HepG2 (cell line): ENCODE measurements around the gene PLPPR5. TPM values are rescaled to one million over a fixed set of nuclear protein-coding genes. Genes with fewer than 3 reads are reported as not detected.

ENCODE experiments used
- ATAC-seq: fragments of 200-7000 bp; cut with Tn5 transposase; 3 replicates; pipeline ENCODE4 v1.9.1; 2020; ENCODE audit warnings: mild to moderate bottlenecking, moderate library complexity
- BruUV-seq: library from RNA; stranded (reverse); fragments of 400-500 nt; replicated peaks from 2 replicates; lab custom pipeline; 2021; lab: Mats Ljungman, UMichigan
- CTCF ChIA-PET: fragments of 300-600 bp; formaldehyde crosslinking; extraction: SDS; loops from one replicate; lab custom pipeline; 2021; ENCODE audit warnings: low total read pairs, inconsistent platforms, low intra/inter-chr PET ratio; lab: Yijun Ruan, JAX
- POLR2A ChIA-PET: fragments of 350-600 bp; sonication (Branson Sonifier 250); formaldehyde crosslinking; loops from one replicate; lab custom pipeline; 2020; ENCODE audit warnings: antibody characterized with exemption, inconsistent platforms; lab: Yijun Ruan, JAX
- DNase-seq: peaks from one replicate; pipeline ENCODE4 v3.0.0-alpha.2; 2015; ENCODE audit warnings: low spot score
- FAIRE-seq: peaks from 3 replicates; lab custom pipeline; 2011; peaks lifted over from hg19 to GRCh38; lab: Jason Lieb, UNC
- H2AFZ ChIP-seq: one replicate; pipeline ENCODE4 v1.6.1; 2011; ENCODE audit warnings: low read length, inconsistent platforms
- H3K27ac ChIP-seq: fragments of 300-600 bp; 3 replicates; pipeline ENCODE4 v1.8.0; 2011; ENCODE audit warnings: mixed run types, mild to moderate bottlenecking, mixed read lengths, low read length, inconsistent platforms; ENCODE audit not compliant: insufficient read depth; ENCODE audit errors: extremely low read length
- H3K27me3 ChIP-seq, 2 experiments: fragments of 200-600 bp in 1 of 2; 2 replicates in 1 of 2; 3 replicates in 1 of 2; pipeline versions ENCODE4 v1.6.0 to v1.8.0; 2011; ENCODE audit warnings: low read length in 2 of 2, mild to moderate bottlenecking in 2 of 2, moderate library complexity in 2 of 2, inconsistent platforms in 1 of 2; ENCODE audit not compliant: insufficient read depth in 2 of 2, control insufficient read depth in 1 of 2
- H3K36me3 ChIP-seq, 2 experiments: fragments of 200-600 bp in 1 of 2; replicated peaks in 1 of 2; 2 replicates in 1 of 2; 3 replicates in 1 of 2; pipeline versions ENCODE4 v1.5.1 to v1.8.0; 2011; ENCODE audit warnings: low read length in 2 of 2, inconsistent platforms in 1 of 2; ENCODE audit not compliant: insufficient read depth in 2 of 2, control insufficient read depth in 1 of 2
- H3K4me1 ChIP-seq: 2 replicates; pipeline ENCODE4 v1.5.1; 2012; ENCODE audit warnings: low read length, inconsistent platforms; ENCODE audit not compliant: insufficient read depth
- H3K4me2 ChIP-seq: 2 replicates; pipeline ENCODE4 v1.6.0; 2011; ENCODE audit warnings: low read depth, low read length, inconsistent platforms
- H3K4me3 ChIP-seq, 3 experiments: fragments of 200-600 bp in 1 of 3; sonication (generic), shearing (Covaris generic) in 1 of 3; replicated peaks in 1 of 3; 2 replicates each; pipeline ENCODE4 v1.5.1; 2011 to 2016; ENCODE audit warnings: low read length in 3 of 3, inconsistent platforms in 2 of 3, low read depth in 2 of 3, mild to moderate bottlenecking in 2 of 3, control low read depth in 1 of 3, mixed read lengths in 1 of 3; ENCODE audit not compliant: insufficient read depth in 1 of 3
- H3K79me2 ChIP-seq: one replicate; pipeline ENCODE4 v1.6.1; 2011; ENCODE audit warnings: low read length, inconsistent platforms; ENCODE audit not compliant: insufficient read depth
- H3K9ac ChIP-seq: 2 replicates; pipeline ENCODE4 v1.6.0; 2011; ENCODE audit warnings: mild to moderate bottlenecking, low read depth, low read length, inconsistent platforms; ENCODE audit not compliant: insufficient read depth
- H3K9me3 ChIP-seq: 2 replicates; pipeline ENCODE4 v1.5.1; 2012; ENCODE audit warnings: mild to moderate bottlenecking, low read length
- H4K20me1 ChIP-seq: 2 replicates; pipeline ENCODE4 v1.6.0; 2011; ENCODE audit warnings: inconsistent platforms, mild to moderate bottlenecking, low read length, moderate library complexity; ENCODE audit not compliant: insufficient read depth
- AKAP8 ChIP-seq: sonication (generic); formaldehyde crosslinking; IDR thresholded peaks from 2 replicates; pipeline ENCODE4 v1.5.1; 2020; ENCODE audit warnings: mild to moderate bottlenecking, missing genetic modification reagents
- CCAR2 ChIP-seq: fragments of 200-400 bp; formaldehyde crosslinking; optimal IDR thresholded peaks from 2 replicates; pipeline ENCODE3; 2018; ENCODE audit warnings: low read depth, mild to moderate bottlenecking, low read length, moderate library complexity
- GPN1 ChIP-seq: sonication (generic); formaldehyde crosslinking; IDR thresholded peaks from 2 replicates; pipeline ENCODE4 v1.5.1; 2020; ENCODE audit warnings: missing genetic modification reagents, borderline replicate concordance
- SIN3A ChIP-seq: IDR thresholded peaks from 2 replicates; pipeline ENCODE4 v1.6.1; 2011; ENCODE audit warnings: low read depth, mild to moderate bottlenecking, control low read depth, low read length, borderline replicate concordance
- TBL1XR1 ChIP-seq: fragments of 150-350 bp; IDR thresholded peaks from 2 replicates; pipeline ENCODE4 v1.6.1; 2014; ENCODE audit warnings: borderline replicate concordance, low read length; ENCODE audit not compliant: partially characterized antibody
- ZBTB37 ChIP-seq: sonication (generic); formaldehyde crosslinking; IDR thresholded peaks from 2 replicates; pipeline ENCODE4 v1.4.0; 2020; ENCODE audit warnings: mild to moderate bottlenecking, missing genetic modification reagents
- ZNF12 ChIP-seq: sonication (generic); formaldehyde crosslinking; IDR thresholded peaks from 2 replicates; pipeline ENCODE4 v1.5.0; 2020; ENCODE audit warnings: missing genetic modification reagents
- ZNF333 ChIP-seq: sonication (generic); formaldehyde crosslinking; IDR thresholded peaks from 2 replicates; pipeline ENCODE4 v1.4.0; 2020; ENCODE audit warnings: mild to moderate bottlenecking, missing genetic modification reagents, borderline replicate concordance
- ZNF44 ChIP-seq: sonication (generic); formaldehyde crosslinking; IDR thresholded peaks from 2 replicates; pipeline ENCODE4 v1.5.1; 2020; ENCODE audit warnings: mild to moderate bottlenecking, missing genetic modification reagents
- ZNF558 ChIP-seq: sonication (generic); formaldehyde crosslinking; IDR thresholded peaks from 2 replicates; pipeline ENCODE4 v1.9.0; 2022; ENCODE audit warnings: mild to moderate bottlenecking, missing genetic modification reagents, borderline replicate concordance
- WGBS: methylation state at CpG from one replicate; pipeline ENCODE4 v1.1.6; 2017; ENCODE audit warnings: low lambda C conversion rate; 5-methylcytosine and 5-hydroxymethylcytosine counted together
- in situ Hi-C: cut with HindIII; loops from 2 replicates; pipeline ENCODE4 v1.10.0; 2017; ENCODE audit warnings: low pct_unique_long_range_greater_than_20kb; ENCODE audit not compliant: extremely low pct_ligation_motif_present
- intact Hi-C: fragments of 100-400 bp; cut with micrococcal nuclease; formaldehyde crosslinking; loops from one replicate; pipeline ENCODE4 v1.10.0; 2022; ENCODE audit not compliant: unreplicated experiment
- polyA plus RNA-seq, 8 experiments: library from polyadenylated mRNA; depleted of rRNA in 3 of 8; stranded (reverse) in 7 of 8; unstranded in 1 of 8; fragments of >200 nt; fragmentation: Illumina TruSeq in 4 of 8; extraction: Trizol in 4 of 8; gene quantifications; 2 replicates each; pipeline versions ENCODE4 v1.2.1 to v1.2.3, GENCODE V29; 2011 to 2016; ENCODE audit warnings: low read depth in 4 of 8, missing spikeins in 1 of 8, mixed read lengths in 1 of 8; ENCODE audit not compliant: insufficient read depth in 1 of 8
- total RNA-seq, 5 experiments: library from RNA; depleted of rRNA; stranded (reverse); fragments of >200 nt; fragmentation: Illumina TruSeq; extraction: Trizol; gene quantifications; 2 replicates each; pipeline ENCODE4 v1.2.3, GENCODE V29; 2016; ENCODE audit warnings: low read depth in 1 of 5
- TF ChIP-seq, protein P1 (sequence below): IDR thresholded peaks from 2 replicates; pipeline ENCODE4 v1.6.1; 2016; ENCODE audit warnings: missing compliant biosample characterization, missing genetic modification reagents, borderline replicate concordance

Gene PLPPR5
- total and polyA plus RNA-seq, 2 of the 13 experiments (the other 11 are each of a cell fraction or from before 2014, with no cell fraction given) = not detected

DNA sequence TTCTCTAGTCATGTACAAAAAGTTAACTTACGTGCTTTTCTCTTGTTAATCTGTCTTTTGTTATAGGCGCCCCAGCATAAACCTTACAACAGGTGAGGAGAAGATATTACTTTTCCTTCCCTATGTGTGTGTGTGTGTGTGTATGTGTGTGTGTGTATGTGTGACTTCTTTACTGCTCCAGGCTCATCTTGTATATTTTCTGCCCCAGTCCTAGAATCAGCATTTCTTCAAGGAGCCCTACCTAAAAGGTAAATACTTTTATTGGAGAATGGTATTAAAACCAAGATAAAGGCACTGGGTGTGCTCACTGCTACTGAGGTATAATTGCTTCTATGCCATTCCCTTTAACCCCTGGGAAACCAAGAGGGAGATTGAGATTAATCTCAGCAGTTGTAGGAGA, 129.8 kb downstream of the PLPPR5 start:
- Histone ChIP-seq H3K27me3 (no peaks in the 10 kb centered on the region), H3K4me1 (no peaks in the 10 kb centered on the region), H3K27ac (no peak overlapping the region), H3K9ac (no peak overlapping the region), H3K36me3 (no peaks in the 10 kb centered on the region), H4K20me1 (no peaks in the 10 kb centered on the region), H3K9me3 (no peaks in the 10 kb centered on the region), H3K4me2 (no peak overlapping the region), H2AFZ (no peak overlapping the region), H3K79me2 (no peaks in the 10 kb centered on the region), H3K4me3 (no peak overlapping the region)
- intact Hi-C loops (no loop called here), in situ Hi-C loops (no loop called here)
- FAIRE-seq (no peak), ATAC-seq (no peak), DNase-seq (no peak)
- POLR2A ChIA-PET = no interaction called here
- CTCF ChIA-PET = no interaction called here
- no peak for TF ChIP-seq CCAR2
- TF ChIP-seq ZNF558 (CRISPR knock-in tag) = no peak
- TF ChIP-seq SIN3A = no peak
- TF ChIP-seq ZNF44 (CRISPR knock-in tag) = no peak
- TF ChIP-seq ZBTB37 (CRISPR knock-in tag) = no peak
- TF ChIP-seq, protein P1, sequence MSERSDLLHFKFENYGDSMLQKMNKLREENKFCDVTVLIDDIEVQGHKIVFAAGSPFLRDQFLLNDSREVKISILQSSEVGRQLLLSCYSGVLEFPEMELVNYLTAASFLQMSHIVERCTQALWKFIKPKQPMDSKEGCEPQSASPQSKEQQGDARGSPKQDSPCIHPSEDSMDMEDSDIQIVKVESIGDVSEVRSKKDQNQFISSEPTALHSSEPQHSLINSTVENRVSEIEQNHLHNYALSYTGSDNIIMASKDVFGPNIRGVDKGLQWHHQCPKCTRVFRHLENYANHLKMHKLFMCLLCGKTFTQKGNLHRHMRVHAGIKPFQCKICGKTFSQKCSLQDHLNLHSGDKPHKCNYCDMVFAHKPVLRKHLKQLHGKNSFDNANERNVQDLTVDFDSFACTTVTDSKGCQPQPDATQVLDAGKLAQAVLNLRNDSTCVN (CRISPR knock-in tag) = no peak
- no peak for TF ChIP-seq ZNF12 (CRISPR knock-in tag)
- no peak for TF ChIP-seq ZNF333
- TF ChIP-seq AKAP8 = no peak
- TF ChIP-seq GPN1 (CRISPR knock-in tag) = no peak
- TF ChIP-seq TBL1XR1 = no peak
- whole genome bisulfite sequencing = 3% methylated on average over 2 of the region's 2 CpGs
- BruUV-seq = no TSS peak
